CD4-positive, alpha-beta T cell treated with Interleukin-12 subunit alpha and Interleukin-12 subunit beta, for 1 hour (primary cell): ENCODE data around the gene PPM1A.
"Not testable (repeated sequence)": the region's sequence is repeated elsewhere in the genome, so short reads cannot be mapped to it uniquely, and the experiment has no call there.

ENCODE experiments used
- DNase-seq: peaks from one replicate; pipeline ENCODE4 v3.0.0-alpha.2; 2020

PPM1A gene

DNA sequence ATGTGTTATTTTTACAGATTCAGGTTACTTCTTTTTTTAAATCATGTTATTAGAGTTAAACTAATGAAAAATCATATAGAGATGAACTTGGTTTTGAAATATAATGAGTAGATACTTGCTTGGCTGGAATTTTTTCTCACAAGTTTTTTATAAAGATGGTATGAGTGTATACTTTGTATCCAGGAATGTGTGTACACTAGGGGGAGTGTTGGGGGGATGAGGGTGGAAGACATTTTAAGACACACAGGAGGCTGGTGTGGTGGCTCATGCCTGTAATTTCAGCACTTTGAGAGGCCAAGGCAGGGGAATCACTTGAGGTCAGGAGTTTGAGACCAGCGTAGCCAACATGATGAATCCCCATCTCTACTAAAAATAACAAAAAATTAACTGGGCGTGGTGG lies 23.2 kb downstream of the PPM1A start:
- no peak for DNase-seq

DNA sequence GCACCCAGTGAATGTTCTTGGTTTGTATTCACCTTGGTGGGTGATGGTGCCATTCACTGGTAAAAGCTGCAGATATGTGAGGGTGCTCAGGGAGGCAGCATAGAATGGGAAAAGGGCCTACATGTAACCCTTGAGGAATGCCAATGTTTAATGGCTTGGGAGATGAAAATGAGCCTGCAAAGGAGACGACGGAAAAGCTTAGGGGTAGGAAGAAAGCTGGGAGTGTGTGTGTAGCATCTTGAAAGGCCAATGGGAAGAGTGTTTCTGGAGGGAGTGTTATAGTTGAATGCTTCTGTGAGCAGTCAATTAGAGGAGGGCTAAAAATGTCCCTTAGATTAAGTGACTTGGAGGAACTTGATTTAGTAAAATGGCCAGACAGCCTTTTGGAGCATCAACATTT lies 24.9 kb downstream of the PPM1A start:
- DNase-seq, result no peak

DNA sequence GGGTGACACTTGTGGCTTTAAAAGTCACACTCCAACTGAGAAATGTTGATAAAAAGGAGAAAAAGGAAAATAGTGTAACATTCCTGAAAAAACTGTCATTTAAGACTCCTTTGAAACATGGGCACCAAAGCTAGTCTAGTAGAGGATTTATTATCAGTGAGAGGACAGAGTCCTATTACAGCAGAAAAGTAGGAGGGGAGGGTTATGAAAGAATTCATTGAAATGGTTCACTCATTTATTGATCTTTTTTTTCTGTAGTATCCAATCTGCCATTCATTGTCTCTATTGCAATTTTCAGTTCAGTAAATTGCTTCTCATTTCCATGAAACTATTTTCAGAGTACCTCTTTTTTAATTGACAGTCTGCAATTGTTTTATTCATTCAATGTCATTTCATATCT lies 25.4 kb downstream of the PPM1A start:
- DNase-seq, result no peak

DNA sequence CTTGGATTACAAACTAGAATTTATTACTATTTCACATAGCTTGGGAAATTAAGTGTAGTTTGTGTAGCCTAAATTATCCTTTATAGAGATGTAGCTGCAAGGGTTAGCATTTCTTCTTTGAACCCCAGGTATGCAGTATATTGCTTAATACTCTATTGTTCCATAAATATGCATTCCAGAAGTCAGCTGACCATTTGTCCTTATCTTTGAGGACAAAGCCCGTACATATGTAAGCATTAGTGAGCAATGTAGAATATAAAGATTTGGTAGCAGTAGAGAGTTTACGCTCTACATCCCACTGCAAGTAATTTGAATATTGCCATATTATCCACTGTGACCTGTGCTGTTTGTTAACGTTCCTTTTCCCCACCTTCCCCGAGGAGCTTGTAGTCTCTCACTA lies 26.9 kb downstream of the PPM1A start:
- no peak for DNase-seq

DNA sequence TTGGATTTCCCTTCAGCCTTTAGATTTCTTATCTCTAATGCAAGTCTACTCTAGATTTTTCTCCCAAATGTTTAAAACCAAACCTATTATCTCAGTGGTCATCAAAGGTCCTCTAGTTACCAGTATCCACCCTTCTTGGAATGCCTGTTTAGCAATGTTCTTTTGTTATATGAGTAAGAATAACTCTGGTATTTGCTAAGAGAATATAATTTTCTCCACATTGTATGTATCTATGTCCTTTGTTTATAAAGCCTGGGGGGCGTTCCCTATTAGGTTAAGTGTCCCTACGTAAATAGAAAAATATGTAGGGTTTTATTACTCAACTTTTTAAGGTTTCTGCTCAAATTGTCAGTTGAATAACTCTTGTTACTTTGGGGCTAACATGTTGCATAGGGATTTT lies 27.3 kb downstream of the PPM1A start:
- DNase-seq, result no peak

DNA sequence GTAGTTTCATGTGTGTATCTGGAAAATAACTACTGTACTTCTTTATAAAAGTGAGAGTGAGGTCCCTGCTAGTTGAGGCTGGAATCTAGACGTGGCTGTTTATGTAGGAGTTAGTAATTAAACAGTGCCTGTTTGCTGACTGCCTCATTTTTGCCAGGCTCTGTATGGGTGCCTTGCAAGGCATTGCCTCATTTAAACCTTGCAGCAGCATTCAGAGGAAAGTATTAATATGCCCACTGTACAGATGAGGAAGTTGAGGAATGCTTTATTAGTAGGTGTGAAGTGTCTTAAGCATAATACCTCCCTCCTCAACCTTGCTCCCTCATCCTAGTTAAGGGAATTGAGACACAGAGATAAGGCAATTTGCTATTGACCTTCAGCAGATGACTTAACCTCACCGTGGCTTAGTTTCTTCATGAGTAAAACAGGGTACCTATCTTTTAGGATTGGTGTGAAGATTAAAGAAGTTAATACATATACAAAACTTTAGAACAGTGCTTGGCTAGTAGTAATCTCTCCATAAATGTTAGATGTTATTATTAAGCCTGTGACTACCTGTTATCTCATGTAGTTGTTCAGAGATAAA lies 28.7 kb downstream of the PPM1A start:
- no peak for DNase-seq

DNA sequence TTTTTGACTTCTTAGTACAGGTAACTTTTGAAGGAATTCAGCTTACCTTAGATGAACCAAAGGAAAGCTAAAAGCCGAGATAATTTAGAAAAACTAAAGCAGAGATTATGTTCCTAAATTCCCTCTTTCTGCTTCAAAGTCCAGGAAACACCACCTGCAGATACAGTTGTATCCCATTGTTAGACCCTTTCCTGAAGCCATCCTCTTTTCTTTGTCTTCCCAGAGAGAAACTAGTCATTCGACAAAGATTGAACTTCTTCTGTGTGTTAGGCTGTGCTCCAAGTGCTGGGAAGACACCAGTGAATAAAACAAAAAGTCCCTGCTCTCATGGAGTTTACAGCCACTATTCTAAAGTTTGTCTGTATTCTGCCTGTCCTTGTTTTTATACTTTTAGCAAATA lies 29.3 kb downstream of the PPM1A start:
- DNase-seq, result no peak

DNA sequence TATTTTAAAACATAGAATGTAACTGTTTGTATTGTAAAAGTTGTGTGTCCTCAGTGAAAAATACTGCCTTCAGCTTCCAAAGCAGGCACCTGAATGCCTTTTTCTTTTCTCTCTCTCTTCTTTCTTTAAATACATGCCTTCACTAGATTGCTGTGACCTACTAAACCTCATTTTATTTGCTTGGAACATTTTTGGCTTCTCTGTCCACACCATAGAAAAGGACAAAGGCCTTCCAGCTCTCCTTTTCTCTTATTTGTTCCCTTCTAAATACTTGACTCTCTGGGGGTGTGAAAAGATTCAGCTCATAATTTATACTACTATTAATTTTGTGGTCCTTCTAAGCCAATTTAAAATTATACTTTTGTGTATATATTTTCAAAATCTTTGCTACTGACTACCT lies 38.4 kb downstream of the PPM1A start:
- no peak for DNase-seq

DNA sequence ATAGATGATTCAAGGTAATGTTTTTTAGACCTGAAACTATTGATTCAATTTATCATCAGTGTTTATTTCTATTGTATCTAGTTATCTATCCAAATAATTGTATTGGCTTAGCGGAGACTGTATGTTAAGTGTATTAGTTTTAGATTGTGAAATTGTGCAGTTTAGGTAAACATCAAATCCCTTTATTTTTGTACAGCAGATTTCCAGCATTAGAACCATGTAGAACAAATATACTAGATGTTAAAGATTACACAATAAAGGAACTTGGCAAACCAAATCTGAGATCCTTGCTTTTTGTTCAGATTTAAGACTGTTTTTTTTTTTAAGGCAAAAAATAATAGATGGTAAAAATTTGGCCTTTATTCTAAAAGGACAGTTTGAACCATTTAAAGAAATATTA lies 39.3 kb downstream of the PPM1A start:
- no peak for DNase-seq

DNA sequence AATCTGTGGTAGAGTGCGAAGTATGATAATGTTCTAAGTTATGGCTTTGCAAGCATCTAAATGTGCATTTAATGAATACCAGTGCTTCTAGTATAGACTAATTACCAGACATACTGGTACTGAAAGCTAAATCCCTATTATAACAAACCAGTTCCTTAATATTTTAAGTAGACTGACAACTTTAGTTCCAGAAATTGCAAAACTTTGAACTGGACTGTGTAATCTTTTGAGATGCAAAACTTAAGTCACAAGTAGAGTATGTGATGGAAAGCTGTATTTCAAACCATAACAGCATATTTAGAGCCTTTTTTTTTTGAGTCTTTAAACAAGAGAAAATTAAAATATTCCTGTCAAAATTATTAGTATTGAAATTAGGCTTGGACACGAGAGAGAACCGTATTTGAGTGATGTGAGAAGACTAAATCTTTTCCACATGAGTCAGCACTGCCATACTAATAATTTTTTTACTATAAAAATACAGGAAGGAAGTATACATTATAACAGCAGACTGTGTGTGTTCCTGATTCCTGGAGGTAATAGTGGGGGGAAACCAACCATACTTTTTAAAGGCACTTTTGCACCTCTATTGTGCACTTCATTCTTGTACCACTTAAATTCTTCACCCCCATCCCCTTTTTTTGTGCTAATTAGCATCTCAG lies 45.5 kb downstream of the PPM1A start:
- no peak for DNase-seq

DNA sequence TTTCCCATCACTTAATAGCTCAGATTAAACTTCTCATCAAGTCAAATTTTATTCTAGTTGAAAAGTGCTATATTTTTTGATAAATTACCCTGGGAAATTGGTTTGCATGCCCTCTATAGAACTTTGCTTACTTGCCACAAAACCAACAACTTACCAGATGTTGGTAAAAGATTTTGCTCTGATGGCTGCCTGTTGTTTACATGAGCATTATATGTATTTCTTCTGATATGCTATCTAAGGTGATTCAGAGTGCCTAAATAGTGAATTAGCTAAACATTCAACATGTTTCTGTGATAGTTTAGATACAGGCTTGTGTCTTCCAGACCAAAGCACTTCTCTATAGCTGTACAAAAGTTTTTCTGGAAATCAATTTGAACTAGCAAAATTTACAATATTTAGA lies 51.0 kb downstream of the PPM1A start:
- DNase-seq, result no peak

DNA sequence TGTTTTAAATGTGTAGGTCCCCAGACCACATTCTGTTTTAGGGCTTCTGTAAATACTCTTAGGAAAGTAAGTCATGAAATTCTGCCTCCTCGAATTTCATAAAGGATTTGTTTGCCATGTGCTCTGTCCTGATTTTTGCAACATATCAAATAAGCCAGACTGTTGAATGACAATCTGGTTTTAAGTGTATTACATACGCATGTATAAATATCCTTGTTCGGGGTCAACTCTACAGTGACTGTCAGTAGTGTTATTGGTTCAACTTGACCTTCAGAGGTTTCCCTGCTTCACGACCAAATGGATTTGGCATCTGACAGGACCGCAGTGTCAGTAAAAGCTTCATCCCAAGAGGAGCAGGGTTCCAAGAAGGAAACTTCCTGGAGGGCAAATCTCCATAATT lies 52.7 kb downstream of the PPM1A start:
- no peak for DNase-seq

DNA sequence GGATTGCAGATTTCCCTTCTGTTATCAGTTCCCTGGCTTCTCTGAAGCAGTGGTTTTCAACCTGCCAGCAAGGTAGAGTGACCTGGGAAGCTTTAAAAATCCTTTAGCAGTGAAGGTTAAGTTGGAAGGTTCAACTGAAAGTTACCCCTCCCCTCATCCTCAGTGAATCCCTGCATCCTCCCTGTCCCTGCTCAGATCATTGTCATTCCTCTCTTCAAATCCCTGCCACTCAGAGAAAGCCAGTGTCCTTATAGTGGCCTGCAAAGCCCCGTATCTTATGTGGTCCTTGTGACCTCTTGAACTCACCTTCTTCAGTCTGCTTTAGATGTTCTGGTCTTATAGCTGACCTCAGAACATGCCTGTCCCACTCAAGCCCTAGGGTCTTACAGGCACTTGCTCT lies 53.6 kb downstream of the PPM1A start:
- DNase-seq, result no peak

DNA sequence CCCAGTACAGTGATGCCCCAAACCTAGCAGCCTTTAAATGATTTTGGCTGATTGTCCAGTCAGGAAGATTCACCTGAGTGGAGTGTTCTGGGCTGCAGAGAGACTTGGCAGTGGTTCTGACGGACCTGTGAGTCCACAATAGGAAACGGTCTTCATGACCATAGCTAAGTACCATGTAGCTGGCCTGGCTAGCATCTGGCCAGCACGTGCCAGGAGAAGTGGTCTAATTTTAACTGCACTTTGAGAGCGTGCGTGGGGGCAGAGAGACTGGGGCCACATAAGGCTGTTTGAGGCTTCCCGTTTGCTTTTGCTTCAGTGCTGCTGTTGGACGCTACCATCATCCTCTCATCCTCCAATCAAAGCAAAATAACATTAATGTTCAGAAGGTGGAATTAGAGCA lies 54.7 kb downstream of the PPM1A start:
- DNase-seq, result no peak

DNA sequence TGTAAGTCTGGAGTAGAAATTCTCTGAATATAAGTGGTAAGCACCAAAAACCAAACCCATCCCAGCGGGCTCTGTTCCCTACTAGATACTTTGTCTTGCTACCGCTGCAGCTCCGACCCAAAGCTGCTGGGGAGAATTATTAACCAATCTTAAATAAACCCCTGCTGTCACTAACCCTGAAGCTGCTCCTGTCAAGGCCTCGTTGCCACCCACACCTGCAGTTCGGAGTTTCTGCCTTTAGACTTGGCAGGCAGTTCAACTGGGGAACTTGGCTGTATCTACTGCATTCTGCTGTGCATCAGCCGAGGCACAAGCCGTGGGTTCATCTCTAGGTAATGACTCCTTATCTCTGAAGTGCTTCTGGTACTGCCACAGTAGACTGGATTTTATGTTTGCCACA lies 55.5 kb downstream of the PPM1A start:
- no peak for DNase-seq

DNA sequence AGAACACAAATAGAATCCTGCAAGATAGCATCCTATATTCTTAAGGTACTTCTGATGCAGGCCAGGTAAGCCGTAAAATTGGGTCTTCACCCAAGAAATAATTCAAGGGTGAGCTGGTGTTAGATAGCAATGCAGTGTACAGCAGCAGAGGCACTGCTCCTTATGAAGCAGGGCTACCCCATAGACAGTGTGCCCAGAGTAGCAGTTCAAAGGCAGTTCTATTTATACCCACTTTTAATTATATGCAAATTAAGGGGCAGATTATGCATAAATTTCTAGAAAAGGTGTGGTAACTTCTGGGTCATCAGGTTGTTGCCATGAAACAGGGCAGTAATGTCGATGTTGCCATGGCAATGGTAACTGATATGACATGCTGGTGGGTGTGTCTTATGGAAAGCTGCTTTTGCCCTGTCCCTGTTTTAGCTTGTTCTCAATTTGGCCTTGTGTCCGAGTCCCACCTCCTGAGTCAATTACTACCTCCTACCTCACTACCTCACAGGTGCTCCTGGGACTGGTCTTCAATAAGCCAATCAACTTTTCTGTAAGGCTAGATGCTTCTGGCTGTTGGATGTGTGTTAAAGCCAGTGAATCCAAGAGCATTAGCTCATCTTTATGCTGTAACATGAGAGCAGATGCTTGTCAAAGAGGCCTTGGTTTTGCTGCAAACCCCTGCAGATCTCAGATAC lies 61.0 kb downstream of the PPM1A start:
- no peak for DNase-seq

DNA sequence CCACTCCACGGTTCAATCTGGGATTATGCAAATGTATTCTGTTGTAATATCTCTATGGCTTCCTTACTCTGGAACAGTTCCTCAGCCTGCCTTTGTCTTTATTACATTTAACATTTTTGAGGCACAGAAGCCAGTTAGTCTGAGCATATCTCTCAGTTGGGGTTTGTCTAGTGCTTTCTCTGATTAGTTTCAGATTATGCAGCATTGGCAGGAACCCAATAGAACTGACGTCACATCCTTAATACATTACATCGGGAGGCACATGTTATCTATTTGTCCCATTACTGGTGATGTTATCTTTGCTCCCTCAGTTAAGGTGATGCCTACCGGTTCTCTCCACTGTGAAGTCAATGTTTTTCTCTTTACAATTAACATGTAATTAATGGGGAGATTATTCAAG lies 62.4 kb downstream of the PPM1A start:
- no peak for DNase-seq

DNA sequence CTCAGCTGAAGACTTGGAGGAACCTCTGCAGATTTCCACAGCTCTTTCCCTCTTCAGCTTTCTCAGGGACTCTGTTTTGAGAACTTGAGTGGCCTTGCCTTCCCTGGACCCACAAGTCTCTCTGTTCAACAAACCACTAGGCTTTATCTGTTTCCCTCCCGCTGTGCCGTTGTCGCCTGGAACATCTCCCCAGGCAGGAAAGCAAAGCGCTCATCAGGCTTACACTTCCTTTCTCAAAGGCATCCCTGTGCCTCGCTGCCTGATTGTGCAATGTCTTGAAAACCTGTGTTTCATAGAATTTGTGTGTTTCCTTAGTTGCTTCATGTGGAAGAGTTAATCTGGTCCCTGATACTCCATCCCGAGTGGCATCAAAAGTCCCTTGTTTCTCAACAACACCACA lies 64.1 kb downstream of the PPM1A start:
- no peak for DNase-seq

DNA sequence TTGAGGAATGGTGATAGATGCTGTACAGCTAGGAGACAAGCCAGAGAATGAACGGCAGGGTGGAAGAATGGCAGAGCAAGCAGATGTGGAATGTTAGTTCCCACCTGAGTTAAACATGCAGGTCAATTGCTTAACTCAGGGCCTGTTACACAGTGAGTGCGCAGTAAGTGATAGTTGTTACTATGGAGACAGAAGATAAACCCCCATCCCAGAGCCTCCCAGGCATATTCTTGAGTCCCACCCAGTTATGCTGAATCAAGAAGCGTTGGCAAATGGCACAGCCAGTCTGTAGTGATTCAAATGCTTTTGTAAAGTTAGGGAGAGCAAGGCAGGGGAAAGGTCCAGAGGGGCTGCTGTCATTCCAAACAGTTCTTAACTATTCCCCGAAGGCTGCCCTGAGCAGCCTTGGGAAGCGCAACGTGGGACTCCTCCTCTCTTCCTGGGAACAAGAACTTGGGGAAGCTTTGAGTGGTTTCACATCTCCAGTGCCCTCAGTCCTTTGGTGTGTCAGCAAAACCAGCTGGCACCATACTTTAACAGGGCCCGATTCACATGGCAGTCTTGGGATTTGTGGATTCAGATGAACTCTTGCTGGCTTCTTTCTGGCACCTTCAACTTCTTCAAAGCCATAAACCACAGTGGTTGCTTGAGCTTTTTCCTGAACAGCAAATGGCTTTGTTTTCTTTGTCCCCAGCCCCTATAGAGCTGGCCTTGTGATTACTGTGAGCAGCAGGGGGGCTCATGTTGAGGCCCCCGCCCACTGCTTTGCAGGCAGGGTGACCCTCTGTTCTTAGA lies 66.4 kb downstream of the PPM1A start:
- DNase-seq, result no peak

DNA sequence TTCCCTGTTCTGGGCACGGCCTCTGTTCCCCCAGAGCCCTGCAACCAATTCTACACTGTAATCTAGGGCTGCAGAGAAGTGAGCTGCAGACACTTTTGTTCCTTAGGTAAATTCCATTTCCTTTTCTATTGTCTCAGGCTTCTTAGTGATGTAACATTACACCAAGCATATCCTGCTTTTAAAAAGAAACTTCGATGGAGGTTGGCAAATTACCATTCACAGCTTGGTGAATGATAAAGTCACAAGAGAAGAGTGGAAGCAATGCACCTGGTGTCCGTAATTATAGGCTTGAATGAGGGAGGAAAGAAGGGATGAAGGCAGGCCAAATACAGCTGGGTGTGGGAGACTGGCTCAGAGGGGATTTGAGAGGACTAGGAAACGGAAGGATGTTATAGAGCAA lies 68.6 kb downstream of the PPM1A start:
- no peak for DNase-seq

DNA sequence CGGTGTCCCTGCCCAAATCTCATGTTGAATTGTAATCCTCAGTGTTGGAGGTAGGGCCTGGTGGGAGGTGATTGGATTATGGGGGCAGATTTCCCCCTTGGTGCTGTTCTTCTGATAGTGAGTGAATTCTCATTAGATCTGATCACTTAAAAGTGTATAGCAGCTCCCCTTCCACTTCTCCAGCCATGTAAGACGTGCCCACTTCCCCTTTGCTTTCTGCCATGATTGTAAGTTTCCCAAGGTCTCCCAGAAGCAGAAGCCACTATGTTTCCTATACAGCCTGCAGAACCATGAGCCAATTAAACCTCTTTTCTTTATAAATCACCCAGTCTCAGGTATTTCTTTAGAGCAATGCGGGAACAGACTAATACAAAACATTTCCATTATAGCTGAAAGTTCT lies 71.8 kb downstream of the PPM1A start:
- DNase-seq, result not testable (repeated sequence)

DNA sequence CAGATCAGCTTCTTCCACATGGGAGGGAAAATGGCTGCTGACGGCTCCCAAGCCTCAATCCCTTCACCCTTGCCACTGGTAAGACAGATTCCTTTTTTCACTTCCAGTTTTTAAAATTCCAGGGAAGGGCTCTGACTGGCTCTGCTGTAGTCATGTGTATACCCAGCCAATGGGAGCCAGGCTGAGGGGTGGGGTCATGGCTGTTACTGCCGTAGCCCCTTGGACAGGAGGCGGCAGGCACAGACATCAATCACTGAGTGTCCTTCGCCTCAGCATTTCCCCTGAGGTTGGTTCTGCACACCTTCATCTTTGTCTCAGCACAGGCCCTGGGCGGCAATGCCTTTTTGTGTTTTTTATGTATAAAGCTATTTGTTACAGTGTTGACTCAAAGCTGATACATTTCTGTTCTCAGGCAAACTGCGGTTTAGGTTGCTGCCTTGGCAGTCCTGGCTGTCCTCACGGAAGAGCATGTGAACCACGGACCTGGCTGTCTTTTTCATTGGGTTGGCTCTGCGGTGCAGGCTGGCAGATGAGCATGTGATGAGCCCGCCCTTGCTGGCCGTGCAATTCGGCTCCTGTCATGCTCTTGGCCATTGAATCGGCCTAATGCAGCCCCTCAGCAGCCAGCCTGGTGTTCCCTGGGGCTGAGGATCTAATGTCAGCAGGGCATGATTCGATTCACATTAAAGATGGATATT lies 74.3 kb downstream of the PPM1A start:
- DNase-seq, result no peak

DNA sequence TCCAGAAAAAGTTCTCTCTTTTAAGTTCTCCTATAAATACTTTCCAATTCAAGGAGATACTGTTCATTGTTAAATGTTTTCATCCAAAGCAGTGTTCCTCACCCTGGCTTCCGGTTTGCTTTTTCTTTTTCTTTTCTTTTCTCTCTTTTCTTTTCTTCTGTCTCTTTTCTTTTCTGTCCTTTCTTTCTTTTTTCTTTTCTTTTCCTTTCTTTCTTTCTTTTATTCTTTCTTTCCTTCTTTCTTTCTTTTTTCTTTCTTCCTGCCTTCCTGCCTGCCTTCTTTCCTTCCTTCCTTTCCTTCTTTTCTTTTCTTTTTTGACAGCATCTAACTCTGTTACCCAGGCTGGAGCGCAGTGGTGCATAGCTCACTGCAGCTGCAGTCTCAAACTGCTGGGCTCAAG lies 75.8 kb downstream of the PPM1A start:
- no peak for DNase-seq
